ENCODE measurements around the gene TUFT1.

Gene TUFT1

DNA sequence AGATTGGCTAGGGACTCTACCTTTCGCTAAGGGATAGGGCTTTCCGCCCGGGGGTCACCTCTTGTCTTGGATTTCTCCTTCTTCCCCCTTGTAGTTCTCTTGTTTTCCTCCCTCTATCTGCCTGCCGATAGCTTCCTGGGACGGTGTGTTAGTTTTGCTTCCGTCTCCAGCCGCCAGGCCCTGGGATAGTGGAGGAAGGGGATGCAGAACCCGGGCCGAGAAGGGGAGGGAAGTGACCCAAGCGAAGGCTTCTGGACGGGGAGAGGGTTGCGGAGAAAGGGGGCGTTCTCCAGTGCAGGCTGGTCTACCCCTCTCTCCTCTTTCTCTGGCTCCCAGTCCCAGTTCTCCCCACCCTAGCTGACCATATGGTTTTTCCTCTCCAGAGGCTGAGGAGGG, 871 bp downstream of the TUFT1 start:
- DNase-seq, result no peak

- DNase-seq, result no peak
Observed at GRCh38 chr1:151541752-151542151, 1.6 kb downstream of the TUFT1 start.

- DNase-seq, result no peak
Observed at GRCh38 chr1:151542710-151543129, 2.6 kb downstream of the TUFT1 start.

GRCh38 chr1:151545542-151545941, 5.4 kb downstream of the TUFT1 start:
- DNase-seq, result no peak

GRCh38 chr1:151546011-151546925, 6.2 kb downstream of the TUFT1 start:
- DNase-seq, result no peak

GRCh38 chr1:151547119-151547899, 7.2 kb downstream of the TUFT1 start:
- no peak for DNase-seq

DNA sequence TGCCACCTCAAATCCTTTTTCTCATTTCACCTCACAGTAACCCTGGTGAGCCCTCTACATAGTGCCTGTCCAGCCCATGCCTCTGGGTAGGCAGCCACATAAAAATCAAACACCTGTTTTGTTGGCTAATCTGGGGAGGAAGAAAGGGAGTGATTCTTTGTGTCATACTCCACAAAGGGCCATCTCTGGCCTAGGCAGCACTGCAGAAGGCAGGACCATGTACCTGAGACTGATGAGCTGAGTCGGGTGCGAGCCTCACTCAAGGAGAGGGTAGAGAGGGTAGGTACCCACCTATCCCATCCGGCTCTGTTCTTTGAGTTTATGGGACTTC, 7.8 kb downstream of the TUFT1 start:
- DNase-seq, result no peak

DNA sequence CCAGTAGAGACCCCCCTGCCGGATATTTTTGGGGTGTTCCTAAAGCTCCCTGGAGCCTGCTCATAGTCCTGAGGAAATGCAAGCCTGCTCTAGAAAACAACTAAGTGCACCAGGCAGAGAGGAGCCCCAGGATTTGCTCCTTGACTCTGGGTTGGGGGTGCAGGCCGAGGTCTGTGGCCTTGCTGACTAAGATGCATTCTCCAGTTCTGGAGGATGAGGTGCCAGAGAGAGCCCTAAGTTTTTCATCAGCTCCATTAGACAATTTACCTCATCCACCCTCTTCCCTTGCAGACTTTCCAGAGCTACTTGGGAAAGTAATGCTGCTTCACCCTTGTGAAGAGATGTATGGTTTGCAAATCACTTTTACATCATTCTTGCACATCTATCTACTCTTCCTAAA, 9.1 kb downstream of the TUFT1 start:
- no peak for DNase-seq

DNA sequence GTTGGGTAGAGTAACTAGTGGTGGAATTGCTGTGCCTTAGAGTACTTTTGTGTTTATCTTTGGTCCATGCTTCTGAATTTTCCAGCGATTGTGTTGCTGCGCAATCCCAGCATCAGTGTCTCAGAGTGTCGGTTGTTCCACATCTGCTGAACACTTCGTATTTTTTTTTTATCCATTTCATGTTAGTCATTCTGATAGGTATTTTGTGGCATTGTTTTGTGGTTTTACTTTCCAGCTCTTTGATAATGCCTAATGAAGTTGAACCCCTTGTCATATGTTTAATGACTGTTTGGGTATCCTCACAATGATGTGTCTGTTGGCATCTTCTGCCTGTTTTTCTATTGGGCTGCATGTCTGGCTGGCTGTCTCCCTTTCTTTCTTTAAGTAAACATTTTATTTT, 13.6 kb downstream of the TUFT1 start:
- no peak for DNase-seq

DNA sequence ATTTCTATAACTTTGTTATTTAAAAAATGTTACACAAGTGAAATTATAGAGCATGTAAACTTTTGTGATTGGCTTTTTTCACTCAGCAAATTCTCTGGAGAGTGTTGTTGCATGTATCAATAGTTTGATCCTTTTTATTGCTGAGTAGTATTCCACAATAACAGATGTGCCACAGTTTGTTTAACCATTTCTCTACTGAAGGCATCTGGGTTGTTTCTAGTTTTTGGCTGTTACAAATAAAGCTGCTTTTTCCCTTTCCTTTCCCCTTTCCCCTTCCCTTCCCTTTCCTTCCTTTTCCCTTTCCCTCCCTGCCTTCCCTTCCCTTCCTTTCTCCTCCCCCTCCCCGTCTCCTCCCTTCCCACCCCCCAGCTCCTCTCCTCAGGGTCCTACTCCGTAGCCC, 15.9 kb downstream of the TUFT1 start:
- DNase-seq, result no peak

DNA sequence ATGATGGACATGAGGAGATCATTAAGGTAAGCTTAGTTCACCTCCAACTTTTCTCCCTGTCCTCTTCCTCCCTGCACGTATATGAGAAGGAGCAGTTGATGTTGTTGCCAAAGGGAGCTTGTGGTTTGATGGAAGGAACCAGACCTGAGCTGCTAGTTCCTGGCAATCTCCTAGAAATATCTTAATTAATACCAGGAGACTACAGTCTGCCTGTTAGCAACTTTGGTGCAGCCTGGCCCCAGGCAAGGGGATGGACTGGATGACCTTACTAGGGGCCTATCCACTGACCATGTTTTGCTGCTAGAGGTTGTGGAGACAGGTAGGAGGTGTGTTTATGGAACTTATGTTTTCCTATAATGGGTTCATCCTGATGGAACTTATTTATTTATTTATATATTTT, 22.6 kb downstream of the TUFT1 start:
- DNase-seq, result no peak

DNA sequence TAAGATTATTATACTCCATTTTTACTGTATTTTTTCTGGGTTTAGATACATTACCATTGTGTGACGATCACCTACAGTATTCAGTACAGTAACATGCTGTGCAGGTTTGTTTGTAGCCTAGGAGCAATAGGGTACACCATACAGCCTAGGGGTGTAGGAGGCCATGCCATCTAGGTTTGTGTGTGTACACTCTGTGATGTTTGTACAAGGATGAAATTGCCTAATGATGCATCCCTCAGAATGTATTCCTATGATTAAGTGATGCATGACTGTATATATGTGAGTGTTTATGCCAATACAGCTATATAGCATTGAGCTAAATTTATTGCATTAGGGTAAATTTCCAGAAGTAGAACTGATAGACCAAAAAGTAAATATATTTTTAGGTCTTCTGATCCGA, 23.3 kb downstream of the TUFT1 start:
- DNase-seq, result no peak

GRCh38 chr1:151565502-151566189, 25.5 kb downstream of the TUFT1 start:
- DNase-seq, result no peak

DNA sequence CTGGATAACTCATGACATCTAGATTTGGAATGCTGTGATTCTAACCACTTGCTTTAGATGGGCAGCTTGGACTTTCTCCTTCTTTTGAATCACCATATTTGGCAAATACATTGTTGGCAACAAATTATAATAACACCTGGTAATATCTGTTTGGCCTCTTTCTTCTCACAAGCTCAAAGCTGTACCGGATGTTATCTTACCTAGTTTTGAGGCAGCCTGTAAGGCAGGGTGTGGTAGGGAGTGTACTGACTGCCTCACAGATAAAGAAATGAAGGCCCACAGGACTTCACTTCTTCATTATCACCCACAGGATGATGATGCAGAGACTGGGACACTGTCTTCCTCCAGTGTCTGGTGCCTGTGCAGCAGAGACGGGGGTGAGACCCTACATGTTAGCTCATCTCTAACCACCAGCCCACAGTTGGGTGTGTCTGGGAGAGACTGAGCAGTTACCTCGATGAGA, 28.5 kb downstream of the TUFT1 start:
- DNase-seq, result no peak

DNA sequence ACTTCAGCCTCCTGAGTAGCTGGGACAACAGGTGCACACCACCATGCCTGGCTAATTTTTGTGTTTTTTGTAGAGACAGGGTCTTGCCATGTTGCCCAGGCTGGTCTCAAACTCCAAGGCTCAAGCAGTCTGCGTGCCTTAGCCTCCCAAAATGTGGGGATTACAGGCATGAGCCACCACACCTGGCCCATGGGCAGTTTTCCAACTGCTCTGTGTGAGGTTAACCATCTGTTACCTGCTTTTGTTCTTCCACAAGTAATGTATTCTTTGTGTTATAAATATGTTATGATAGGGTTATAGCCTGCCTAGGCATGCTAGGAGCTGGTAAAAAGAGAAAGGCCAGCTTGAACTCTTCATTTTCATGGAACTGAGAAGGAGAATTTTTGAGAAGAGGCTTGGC, 30.7 kb downstream of the TUFT1 start:
- DNase-seq, result no peak

DNA sequence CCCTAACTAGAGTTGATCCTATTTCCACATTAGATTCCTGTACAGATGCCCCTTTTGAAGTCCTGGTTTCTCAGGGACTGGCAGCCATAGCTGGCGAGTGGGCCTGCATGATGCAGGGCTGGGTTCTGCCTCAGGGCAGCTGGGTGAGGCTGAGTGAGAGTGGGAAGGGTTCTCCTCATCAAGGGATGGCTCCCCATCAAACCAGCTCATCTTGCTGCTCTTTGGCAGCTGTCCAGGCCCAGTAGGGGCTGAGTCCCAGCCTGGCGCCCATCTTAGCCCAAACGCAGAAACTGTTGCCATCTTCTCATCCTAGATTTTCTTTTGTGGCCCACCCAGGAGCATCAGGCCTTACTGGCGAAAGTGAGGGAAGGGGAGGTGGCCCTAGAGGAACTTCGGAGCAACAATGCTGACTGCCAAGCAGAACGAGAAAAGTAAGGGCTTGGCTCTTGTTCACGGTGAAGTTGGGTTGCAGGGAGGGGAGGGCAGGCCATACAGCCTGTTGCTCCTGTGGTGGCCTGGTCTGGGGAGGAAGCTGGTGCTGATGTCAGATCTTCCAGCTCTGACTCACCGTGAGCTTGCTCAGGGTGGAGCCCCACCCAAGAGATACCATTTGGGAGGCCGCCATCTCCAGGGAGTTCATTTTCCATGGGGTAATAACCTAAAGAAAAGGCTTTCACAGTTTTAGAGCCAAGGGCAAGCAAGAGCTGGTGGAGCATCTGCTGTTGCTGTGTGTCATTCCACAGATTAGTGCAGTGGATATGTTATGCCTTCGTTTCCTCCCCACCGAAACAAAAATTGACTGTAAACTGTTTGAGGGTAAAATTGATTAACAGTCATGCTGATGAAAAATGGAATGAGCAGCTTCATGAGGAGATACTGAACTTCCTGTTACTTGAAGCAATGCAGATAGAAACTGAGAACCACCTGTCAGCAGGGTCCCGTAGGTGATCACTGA, 34.7 kb downstream of the TUFT1 start:
- DNase-seq, result no peak

DNA sequence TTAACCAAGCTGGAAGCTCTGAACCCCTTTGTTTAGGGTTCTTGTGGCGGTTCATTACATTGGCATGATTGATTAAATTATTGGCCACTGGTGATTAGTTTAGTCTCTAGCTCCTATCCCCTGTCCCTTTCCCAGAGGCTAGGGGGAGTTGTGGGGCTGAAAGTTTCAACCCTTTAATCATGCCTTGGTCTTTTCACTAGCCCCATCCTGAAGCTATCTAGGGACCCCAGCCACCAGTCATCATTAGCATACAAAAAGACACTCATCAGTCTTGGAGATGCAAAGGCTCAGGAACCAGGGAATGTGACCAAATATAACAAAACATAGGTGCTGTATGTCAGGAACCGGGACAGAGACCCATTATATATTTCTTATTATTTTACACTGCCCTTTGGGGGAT, 37.1 kb downstream of the TUFT1 start:
- DNase-seq, result no peak

GRCh38 chr1:151578941-151579340, 38.8 kb downstream of the TUFT1 start:
- DNase-seq, result no peak

DNA sequence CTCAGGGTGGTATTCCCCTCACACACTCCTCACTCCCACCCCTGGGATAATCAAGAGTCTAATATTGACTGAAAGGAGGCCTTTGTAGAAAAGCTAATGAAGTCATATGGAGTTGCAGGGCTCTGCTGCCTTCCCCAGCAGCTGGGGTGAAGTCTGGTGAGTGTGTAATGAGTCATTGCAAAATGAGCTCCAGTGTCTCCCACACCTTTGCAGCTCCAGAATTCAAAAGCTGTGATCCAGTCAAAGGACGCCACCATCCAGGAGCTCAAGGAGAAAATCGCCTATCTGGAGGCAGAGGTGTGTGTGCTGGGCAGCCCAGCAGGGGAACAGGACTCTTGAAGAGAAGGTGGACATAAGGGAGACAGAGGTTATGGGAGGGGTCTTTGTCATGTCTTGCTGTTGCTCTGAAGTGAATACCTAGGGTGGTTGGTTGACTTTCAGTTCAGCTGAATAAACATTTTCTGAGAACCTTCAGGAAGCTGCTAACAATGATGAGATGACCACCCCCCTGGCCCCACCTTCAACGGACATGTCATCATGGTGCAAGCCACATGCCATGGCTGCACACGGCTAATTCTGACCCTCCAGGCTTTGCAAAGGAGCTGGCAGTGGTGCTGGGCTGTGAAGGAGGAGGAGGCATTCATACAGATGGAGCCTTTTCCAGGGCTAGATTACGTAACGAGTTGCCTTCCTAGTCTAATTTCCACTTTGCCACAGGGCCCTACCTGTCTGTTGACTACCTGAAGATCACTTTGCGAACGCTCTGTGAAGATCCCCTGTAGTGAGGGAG, 39.5 kb downstream of the TUFT1 start:
- no peak for DNase-seq

DNA sequence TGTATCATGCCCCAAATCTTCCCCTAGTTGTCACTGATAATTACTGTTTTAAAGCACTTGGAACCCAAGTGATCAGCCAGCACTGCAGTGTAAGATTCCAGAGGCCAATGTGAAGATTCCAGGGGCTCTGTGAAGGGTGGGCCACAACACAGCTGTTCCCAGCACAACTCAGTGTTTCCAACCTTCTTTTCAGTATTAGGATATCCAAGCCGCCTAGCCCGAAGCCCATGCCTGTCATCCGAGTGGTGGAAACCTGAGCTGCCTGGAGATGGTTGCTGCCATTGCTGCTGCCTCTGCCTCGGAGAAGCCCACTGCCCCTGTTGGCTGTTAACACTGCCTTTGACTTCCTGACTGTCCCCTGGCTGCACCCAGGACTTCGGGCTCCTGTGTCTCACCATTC, 41.3 kb downstream of the TUFT1 start:
- DNase-seq, result no peak

DNA sequence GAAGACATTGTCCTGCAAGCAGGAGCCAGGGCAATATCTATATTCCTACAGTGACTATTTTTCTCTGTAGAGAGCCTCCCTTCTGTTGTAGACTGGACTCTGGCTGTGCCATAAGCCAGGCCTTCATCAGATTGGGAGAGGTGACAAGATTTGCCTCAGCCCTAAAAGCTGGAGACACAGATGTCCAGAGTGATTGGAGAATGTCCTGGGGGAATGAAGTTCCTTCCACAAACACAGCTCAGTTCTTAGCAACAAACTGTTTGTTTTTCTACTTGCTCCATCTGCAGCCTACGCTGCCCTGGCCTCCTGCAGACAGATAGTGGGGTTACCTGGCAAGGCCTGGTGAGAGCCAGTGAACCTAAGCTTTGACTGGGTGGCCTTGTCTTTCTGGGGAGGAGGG, 41.8 kb downstream of the TUFT1 start:
- DNase-seq, result no peak

- DNase-seq, result no peak
Observed at GRCh38 chr1:151583796-151584195, 43.7 kb downstream of the TUFT1 start.

All from NCI-H748 treated with DMSO at 0.1 percent for 48 hours (cell line).